ENCODE results near the gene PLA2G4E. TPM values are rescaled to one million over a fixed set of nuclear protein-coding genes. Genes with fewer than 3 reads are reported as not detected.

The PLA2G4E gene
- total RNA-seq, 1 experiment from 2014 or later: not detected

- Histone ChIP-seq H3K4me1 (ENCODE audit: control insufficient read depth, insufficient read depth, low read length) (no peaks in the 10 kb centered on the region; the same call in 1 of the 2 replicates), H3K27ac (ENCODE audit: low read length) (no peak overlapping the region; the same call in 1 of the 2 replicates), H3K9me3 (ENCODE audit: control insufficient read depth, insufficient read depth, low read depth, low read length) (no peaks in the 10 kb centered on the region), H3K4me3 (ENCODE audit: low read depth in 2 of 2, low read length in 2 of 2) (peak overlapping the region; percentile 30 to 58), H3K36me3 (ENCODE audit: control insufficient read depth, insufficient read depth, low read length) (no peaks in the 10 kb centered on the region), H3K27me3 (ENCODE audit: control insufficient read depth, insufficient read depth, low read length) (0 out of 2 replicates have a peak, but pooled peaks cover 4% of the 10 kb centered on the region)
- no TSS peak for BruUV-seq (replicated peaks)
- ATAC-seq: peak; percentile 96
- ChIA-PET POLR2A (no interaction called here), CTCF (interaction anchor here (0.7 to 2.1 kb wide), 4 partner anchors 27 to 74 kb away, joined by 3 to 9 read pairs (median 6); no protein-coding TSS in a partner anchor)
- DNase-seq (ENCODE audit: low read depth, low spot score): peak; percentile 73
- in situ Hi-C loops (cut with HindIII; ENCODE audit: low pct_unique_long_range_greater_than_20kb, low sequenced_read_pairs): no loop called here
- TF ChIP-seq POLR2AphosphoS5 (IDR thresholded peaks at IDR 0.05; ENCODE audit: low read depth, low read length): no peak
- peak; percentile 92 for TF ChIP-seq CTCF (IDR thresholded peaks at IDR 0.05)
- intact Hi-C loops (cut with micrococcal nuclease; ENCODE audit: unreplicated experiment): no loop called here
These were observed 36.3 kb upstream of the PLA2G4E start for GRCh38 chr15:42056934-42057798.

- ATAC-seq: no peak
- intact Hi-C loops (cut with micrococcal nuclease; ENCODE audit: unreplicated experiment) (no loop called here), in situ Hi-C loops (cut with HindIII; ENCODE audit: low pct_unique_long_range_greater_than_20kb, low sequenced_read_pairs) (loop anchor here (5.0 kb wide), 1 partner anchor 57 kb away; no protein-coding TSS in a partner anchor)
- 0 out of 2 replicates have a peak, but pooled peaks cover 4% of the 10 kb centered on the region for H3K27me3 ChIP-seq (ENCODE audit: control insufficient read depth, insufficient read depth, low read length)
- TF ChIP-seq SIN3A (IDR thresholded peaks at IDR 0.05; ENCODE audit: borderline replicate concordance, insufficient read depth, low read depth, low read length) (no peak), REST (IDR thresholded peaks at IDR 0.05; ENCODE audit: insufficient read depth in 1 of 2, low read depth in 2 of 2, low read length in 1 of 2) (no peak), POLR2AphosphoS5 (IDR thresholded peaks at IDR 0.05; ENCODE audit: low read depth, low read length) (no peak), TCF7L2 (IDR thresholded peaks at IDR 0.05; ENCODE audit: low read depth, low read length) (no peak), CTCF (IDR thresholded peaks at IDR 0.05) (no peak)
- H3K4me3 ChIP-seq (ENCODE audit: low read depth in 2 of 2, low read length in 2 of 2): no peak overlapping the region
- H3K4me1 ChIP-seq (ENCODE audit: control insufficient read depth, insufficient read depth, low read length): no peaks in the 10 kb centered on the region; the same call in 1 of the 2 replicates
- POLR2A ChIA-PET: no interaction called here
- no peak for DNase-seq (ENCODE audit: low read depth, low spot score)
- no peak overlapping the region for H3K27ac ChIP-seq (ENCODE audit: low read length)
- no peaks in the 10 kb centered on the region for H3K36me3 ChIP-seq (ENCODE audit: control insufficient read depth, insufficient read depth, low read length)
- no TSS peak for BruUV-seq (replicated peaks)
- CTCF ChIA-PET: interaction anchor here (0.6 to 1.4 kb wide), 2 partner anchors 63 to 358 kb away, joined by 3 to 4 read pairs; no protein-coding TSS in a partner anchor
- H3K9me3 ChIP-seq (ENCODE audit: control insufficient read depth, insufficient read depth, low read depth, low read length): no peaks in the 10 kb centered on the region
These were observed 33.1 kb upstream of the PLA2G4E start for GRCh38 chr15:42053914-42054313.
